ENCODE measurements around the gene EXD3. TPM values are rescaled to one million over a fixed set of nuclear protein-coding genes. Genes with fewer than 3 reads are reported as not detected.

EXD3 gene
- total and polyA plus RNA-seq, 2 donors from 2014 or later, result 18.9 to 44.5 TPM

DNA sequence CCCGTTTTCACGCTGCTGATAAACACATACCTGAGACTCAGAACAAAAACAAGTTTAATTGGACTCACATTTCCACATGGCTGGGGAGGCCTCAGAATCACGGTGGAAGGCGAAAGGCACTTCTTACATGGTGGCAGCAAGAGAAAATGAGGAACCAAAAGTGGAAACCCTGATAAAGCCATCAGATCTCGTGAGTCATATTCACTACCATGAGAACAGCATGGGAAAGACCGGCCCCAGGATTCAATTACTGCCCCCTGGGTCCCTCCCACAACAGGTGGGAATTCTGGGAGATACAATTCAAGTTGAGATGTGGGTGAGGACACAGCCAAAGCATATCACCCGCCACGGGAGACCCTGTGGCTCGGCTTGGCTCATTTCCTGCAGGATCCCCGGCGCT lies 20.2 kb downstream of the EXD3 start:
- Histone ChIP-seq H3K36me3 (ENCODE audit: control insufficient read depth in 2 of 3, insufficient read depth in 3 of 3, low read length in 3 of 3) (no peaks in the 10 kb centered on the region), H3K4me1 (ENCODE audit: control insufficient read depth in 2 of 3, insufficient read depth in 2 of 3, low read depth in 1 of 3, low read length in 3 of 3) (peaks cover 0 to 4% (median 0%) of the 10 kb centered on the region in 3 donors), H3K27ac (ENCODE audit: low read depth in 2 of 2, low read length in 2 of 2) (no peak overlapping the region), H3K9ac (ENCODE audit: low read length in 3 of 3) (no peak overlapping the region), H3K4me3 (ENCODE audit: low read length in 3 of 3) (no peak overlapping the region), H3K9me3 (ENCODE audit: control insufficient read depth in 2 of 3, insufficient read depth in 1 of 3, low read length in 3 of 3) (no peaks in the 10 kb centered on the region), H3K27me3 (ENCODE audit: control insufficient read depth, insufficient read depth, low read length) (no peaks in the 10 kb centered on the region)
- DNase-seq (no peak), FAIRE-seq (no peak)
- TF ChIP-seq CTCF (IDR thresholded peaks at IDR 0.05; ENCODE audit: borderline replicate concordance, extremely low read depth, insufficient read depth), result no peak
- intact Hi-C loops (cut with DNase I), result no loop called here

GRCh38 chr9:137398561-137399468 lies 24.1 kb downstream of the EXD3 start:
- TF ChIP-seq CTCF (IDR thresholded peaks at IDR 0.05; ENCODE audit: borderline replicate concordance, extremely low read depth, insufficient read depth), result no peak
- Histone ChIP-seq H3K36me3 (ENCODE audit: control insufficient read depth in 2 of 3, insufficient read depth in 3 of 3, low read length in 3 of 3) (no peaks in the 10 kb centered on the region), H3K27me3 (ENCODE audit: control insufficient read depth, insufficient read depth, low read length) (no peaks in the 10 kb centered on the region), H3K4me3 (ENCODE audit: low read length in 3 of 3) (no peak overlapping the region), H3K9me3 (ENCODE audit: control insufficient read depth in 2 of 3, insufficient read depth in 1 of 3, low read length in 3 of 3) (no peaks in the 10 kb centered on the region), H3K4me1 (ENCODE audit: control insufficient read depth in 2 of 3, insufficient read depth in 2 of 3, low read depth in 1 of 3, low read length in 3 of 3) (no peaks in the 10 kb centered on the region), H3K9ac (ENCODE audit: low read length in 3 of 3) (no peak overlapping the region), H3K27ac (ENCODE audit: low read depth in 2 of 2, low read length in 2 of 2) (no peak overlapping the region)
- intact Hi-C loops (cut with DNase I), result no loop called here
- no peak for DNase-seq
- no peak for FAIRE-seq

DNA sequence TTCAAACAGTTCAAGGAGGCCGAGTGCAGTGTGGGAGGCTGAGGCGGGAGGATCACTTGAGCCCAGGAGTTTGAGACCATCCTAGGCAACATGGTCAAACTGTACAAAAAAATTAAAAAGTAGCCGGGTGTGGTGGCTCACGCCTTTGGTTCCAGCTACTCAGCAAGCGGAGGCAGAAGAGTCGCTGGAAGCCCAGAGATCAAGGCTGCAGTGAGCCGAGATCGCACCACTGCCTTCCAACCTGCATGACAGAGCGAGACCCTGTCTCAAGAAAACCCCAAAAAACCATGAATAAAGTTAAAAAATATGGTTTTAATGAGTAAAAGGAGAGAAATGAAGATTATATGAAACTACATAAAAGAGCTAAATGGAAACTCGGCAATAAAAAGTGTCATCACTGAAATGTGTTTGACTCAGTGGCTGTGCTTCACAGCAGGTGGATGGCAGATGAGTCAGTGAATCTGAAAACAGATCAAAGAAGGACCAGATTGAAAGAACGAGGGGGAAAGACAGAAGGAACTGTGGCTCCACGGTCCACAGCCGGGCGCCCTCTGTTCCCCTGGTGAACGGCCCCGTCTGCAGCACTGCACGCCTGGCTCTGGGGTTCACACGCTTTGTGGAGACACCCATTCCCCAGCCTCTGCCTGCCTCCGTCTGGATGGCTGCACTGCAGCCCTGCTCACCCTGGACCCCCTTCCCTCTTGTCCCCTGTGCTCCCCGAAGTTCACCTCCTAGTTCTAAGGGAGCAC lies 25.1 kb downstream of the EXD3 start:
- DNase-seq (no peak), FAIRE-seq (no peak)
- Histone ChIP-seq H3K36me3 (ENCODE audit: control insufficient read depth in 2 of 3, insufficient read depth in 3 of 3, low read length in 3 of 3) (no peaks in the 10 kb centered on the region), H3K9me3 (ENCODE audit: control insufficient read depth in 2 of 3, insufficient read depth in 1 of 3, low read length in 3 of 3) (no peaks in the 10 kb centered on the region), H3K27ac (ENCODE audit: low read depth in 2 of 2, low read length in 2 of 2) (no peak overlapping the region), H3K9ac (ENCODE audit: low read length in 3 of 3) (no peak overlapping the region), H3K4me3 (ENCODE audit: low read length in 3 of 3) (no peak overlapping the region), H3K4me1 (ENCODE audit: control insufficient read depth in 2 of 3, insufficient read depth in 2 of 3, low read depth in 1 of 3, low read length in 3 of 3) (no peaks in the 10 kb centered on the region), H3K27me3 (ENCODE audit: control insufficient read depth, insufficient read depth, low read length) (no peaks in the 10 kb centered on the region)
- no peak for TF ChIP-seq CTCF (IDR thresholded peaks at IDR 0.05; ENCODE audit: borderline replicate concordance, extremely low read depth, insufficient read depth)
- intact Hi-C loops (cut with DNase I), result no loop called here
